ENCODE data around the gene CD44. TPM values are rescaled to one million over a fixed set of nuclear protein-coding genes. Genes with fewer than 3 reads are reported as not detected.
A peak's percentile ranks its signal among the peaks of the same experiment; 100 is the strongest.

The CD44 gene
- total RNA-seq, 2 donors from 2014 or later = 698 to 736 TPM

DNA sequence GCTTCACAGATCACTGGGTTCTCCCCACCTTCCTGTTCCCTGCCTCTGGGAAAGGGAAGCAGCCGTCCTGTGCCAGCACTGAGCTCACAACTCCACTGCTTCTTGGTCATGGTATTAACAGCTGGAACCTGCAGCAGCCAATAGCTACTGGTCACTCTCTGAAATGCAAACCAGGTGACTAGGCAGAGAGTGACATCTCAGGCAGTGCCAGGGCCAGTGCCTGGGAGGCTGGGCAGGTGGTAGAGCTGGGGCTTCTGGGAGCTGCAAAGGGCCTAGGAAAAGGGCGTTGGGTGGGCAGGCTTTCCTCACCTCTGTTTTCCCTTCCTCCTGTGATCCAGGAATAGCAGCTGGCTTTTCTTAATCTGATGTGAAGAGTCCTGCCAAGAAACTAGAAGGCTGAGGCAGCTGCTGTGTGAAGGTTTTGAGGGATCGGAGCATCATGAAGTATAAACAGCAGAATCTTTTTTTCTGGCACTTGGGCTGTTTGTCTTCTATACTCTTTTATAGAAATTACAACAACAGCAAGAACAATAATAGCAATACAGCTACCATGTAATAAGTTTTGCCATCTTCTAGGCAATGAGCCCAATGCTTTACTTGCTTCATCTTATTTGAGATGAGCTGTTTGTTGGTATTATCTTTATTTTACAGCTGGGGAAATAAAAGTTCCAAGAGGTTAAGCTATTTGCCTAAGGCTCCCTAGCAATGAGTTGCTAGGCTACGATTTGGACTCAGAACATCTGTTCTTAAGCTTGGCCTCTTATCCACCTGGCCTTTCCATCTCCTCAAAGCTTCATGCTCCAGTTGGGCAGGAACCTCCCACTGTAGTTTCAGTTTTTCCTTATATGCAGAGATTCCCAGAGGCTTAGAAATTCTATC, 22.0 kb upstream of the CD44 start:
- ATAC-seq (no peak), DNase-seq (ENCODE audit: low spot score) (no peak)
- H3K27ac Mint-ChIP-seq = no peak overlapping the region
- peaks cover 0 to 13% of the 10 kb centered on the region in 2 donors for H3K27me3 Mint-ChIP-seq
- H3K4me1 Mint-ChIP-seq (ENCODE audit: low read depth in 2 of 2) = peaks cover 15 to 19% of the 10 kb centered on the region in 2 donors
- no peak overlapping the region for H3K4me3 Mint-ChIP-seq
- H3K9me3 Mint-ChIP-seq = peaks cover 3% of the 10 kb centered on the region
- H3K36me3 Mint-ChIP-seq = no peaks in the 10 kb centered on the region

DNA sequence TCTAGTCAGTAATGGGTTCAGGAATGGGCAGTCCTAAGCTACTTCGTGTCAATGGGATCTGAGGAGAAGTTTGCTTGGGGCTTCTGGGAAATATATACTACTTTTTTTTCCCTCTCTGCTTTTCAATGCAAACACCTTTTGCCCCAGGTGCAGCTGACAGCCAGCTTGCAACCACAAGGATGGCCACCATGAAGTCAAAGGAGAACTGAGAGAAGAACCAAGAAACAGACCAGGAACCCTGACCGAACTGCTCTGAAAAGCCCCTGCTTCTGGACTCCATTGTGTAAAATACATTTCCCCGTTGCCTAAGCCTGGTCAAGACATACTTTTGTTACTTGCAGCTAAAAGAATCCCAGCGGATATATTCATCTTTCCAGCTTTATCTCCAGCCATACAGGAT, 20.1 kb upstream of the CD44 start:
- ATAC-seq (no peak), DNase-seq (ENCODE audit: low spot score) (no peak)
- H3K36me3 Mint-ChIP-seq = no peaks in the 10 kb centered on the region
- H3K4me3 Mint-ChIP-seq = no peak overlapping the region
- H3K4me1 Mint-ChIP-seq (ENCODE audit: low read depth in 2 of 2) = peaks cover 23 to 27% of the 10 kb centered on the region in 2 donors
- H3K27ac Mint-ChIP-seq = peak overlapping the region in 1 of 2 donors; percentile 10
- H3K9me3 Mint-ChIP-seq = peaks cover 3% of the 10 kb centered on the region
- peaks cover 0 to 11% of the 10 kb centered on the region in 2 donors for H3K27me3 Mint-ChIP-seq

DNA sequence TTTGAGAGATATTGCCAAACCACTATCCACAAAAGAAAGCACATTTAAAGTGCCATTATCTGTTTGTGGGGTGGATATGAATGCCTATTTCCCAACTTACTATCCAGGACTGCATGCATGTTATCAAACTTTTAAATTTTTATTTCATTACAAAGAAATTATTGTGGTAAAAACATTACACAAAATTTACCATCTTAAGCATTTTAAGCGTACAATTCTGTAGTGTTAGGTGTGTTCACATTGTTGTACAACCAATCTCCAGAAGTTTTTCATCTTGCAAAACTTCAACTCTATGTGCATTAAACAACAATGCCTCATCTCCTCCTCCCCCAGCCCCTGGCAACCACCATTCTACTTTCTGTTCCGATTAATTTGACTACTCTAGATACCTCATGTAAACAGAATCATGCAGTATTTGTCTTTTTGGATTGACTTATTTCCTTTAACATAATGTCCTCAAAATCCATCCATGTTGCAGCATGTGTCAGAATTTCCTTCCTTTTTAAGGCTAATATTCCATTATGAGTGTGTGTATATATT, 17.6 kb upstream of the CD44 start:
- H3K27ac Mint-ChIP-seq = peak overlapping the region; percentile 27 to 43
- peaks cover 36 to 42% of the 10 kb centered on the region in 2 donors for H3K4me1 Mint-ChIP-seq (ENCODE audit: low read depth in 2 of 2)
- DNase-seq (ENCODE audit: low spot score) (no peak), ATAC-seq (no peak)
- H3K9me3 Mint-ChIP-seq = peaks cover 3% of the 10 kb centered on the region
- H3K4me3 Mint-ChIP-seq = no peak overlapping the region
- no peaks in the 10 kb centered on the region for H3K36me3 Mint-ChIP-seq
- peaks cover 0 to 11% of the 10 kb centered on the region in 2 donors for H3K27me3 Mint-ChIP-seq

DNA sequence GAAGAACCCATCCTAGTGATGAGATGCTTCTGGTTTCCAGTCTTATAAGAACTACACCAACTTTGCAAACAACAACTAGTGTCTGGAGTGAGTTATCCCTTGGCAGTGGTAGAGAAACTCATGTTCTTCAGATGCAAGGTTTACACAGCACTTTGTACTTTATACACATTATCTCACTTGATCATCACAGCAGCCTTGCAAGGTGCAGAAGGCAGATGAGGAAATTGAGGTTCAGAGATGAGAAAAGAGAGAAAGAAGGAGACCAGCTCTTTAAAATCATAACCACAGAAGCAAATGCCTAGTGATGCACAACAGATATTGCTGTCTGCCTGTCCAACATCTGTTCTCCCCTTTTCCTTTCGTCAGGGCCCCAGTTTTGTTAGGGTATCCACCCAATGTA, 16.7 kb upstream of the CD44 start:
- Mint-ChIP-seq H3K27me3 (peaks cover 0 to 11% of the 10 kb centered on the region in 2 donors), H3K36me3 (no peaks in the 10 kb centered on the region), H3K27ac (peak overlapping the region; percentile 27 to 43), H3K4me1 (ENCODE audit: low read depth in 2 of 2) (peaks cover 45 to 51% of the 10 kb centered on the region in 2 donors), H3K9me3 (peaks cover 7% of the 10 kb centered on the region), H3K4me3 (peak overlapping the region; percentile 59)
- DNase-seq (ENCODE audit: low spot score) (no peak), ATAC-seq (peak in 1 of 2 donors; percentile 41)

DNA sequence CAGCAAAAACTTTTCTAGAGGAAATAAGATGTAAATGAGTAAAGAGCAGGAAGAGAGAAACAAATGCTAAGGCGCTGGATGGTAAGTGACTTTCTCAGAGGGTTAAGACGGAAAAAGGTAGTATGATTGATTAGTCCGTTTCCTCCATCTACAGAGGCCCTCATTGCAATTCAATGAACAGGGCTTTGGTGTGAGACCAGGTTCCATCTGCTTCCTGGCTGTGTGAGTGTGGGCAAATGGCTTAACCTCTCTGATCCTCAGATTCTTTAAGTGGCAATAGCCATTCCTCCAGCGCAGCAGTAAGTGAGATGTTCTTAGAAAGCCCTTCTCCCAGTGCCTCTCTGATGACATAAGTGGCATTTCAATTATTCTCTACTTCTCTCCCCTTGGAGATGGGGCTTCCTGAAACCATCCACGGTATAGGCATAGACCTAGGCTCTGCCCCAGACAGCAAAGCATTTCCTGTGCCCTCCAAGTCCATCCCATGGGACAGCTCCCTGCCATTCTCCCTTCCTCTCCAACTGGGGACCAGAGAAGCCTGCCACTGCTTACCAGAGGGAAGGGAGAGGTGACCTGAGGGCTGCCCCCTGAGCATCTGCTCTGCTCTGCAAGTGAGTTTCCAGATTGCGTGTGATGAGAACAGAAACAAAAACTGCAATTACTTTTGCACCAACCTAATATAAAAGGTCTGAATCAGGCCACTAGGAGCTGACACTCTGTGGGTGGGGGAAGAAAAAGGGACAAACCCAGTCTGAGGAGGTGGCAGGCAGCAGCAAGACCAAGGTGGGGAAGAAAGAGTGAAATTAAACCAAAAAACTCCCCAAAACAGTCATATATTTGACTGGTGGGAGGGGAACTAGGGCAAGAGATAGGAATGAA, 12.7 kb upstream of the CD44 start:
- ATAC-seq = peak; percentile 92 to 94
- no peaks in the 10 kb centered on the region for H3K36me3 Mint-ChIP-seq

DNA sequence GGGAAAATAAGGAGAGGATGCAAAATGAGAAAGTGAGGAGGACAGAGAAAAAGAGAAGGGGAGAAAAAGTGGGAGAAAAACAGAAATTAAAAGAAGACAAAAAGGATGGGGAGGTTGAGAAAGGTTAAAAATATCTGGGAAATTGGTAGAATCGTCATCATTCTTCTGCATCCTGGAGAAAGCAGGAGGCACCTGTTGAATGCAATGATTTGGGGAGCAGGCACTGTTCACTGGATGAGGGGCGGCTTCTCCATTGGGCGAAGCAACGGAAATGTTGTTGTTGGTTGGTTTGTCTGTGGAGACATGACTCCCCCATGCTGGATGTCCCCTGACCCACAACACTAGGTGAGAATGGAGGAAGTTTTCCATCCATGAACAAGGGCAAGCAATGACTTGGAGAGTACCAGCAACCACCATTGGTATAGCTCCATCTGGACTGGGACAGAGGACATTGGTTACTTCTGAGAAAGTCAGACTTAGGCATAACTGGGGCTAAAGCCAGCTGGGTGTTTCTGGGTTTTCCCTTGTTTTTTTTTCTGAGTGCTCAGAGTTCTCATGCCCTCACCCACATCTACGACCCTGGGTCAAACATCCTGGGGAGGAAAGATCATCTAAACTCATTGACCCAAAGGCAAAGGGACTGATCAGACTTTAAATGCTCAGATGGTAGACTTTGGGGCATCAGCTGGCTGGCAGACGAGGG, 11.9 kb upstream of the CD44 start:
- peak overlapping the region; percentile 71 to 83 for H3K27ac Mint-ChIP-seq
- peak; percentile 42 to 64 for ATAC-seq
- H3K27me3 Mint-ChIP-seq = no peaks in the 10 kb centered on the region
- peaks cover 4% of the 10 kb centered on the region for H3K9me3 Mint-ChIP-seq
- DNase-seq (ENCODE audit: low spot score) = no peak
- peak overlapping the region; percentile 81 for H3K4me3 Mint-ChIP-seq
- H3K4me1 Mint-ChIP-seq (ENCODE audit: low read depth in 2 of 2) = peaks cover 48 to 62% of the 10 kb centered on the region in 2 donors
- H3K36me3 Mint-ChIP-seq = no peaks in the 10 kb centered on the region

More for the DNA sequence above, 12.7 kb upstream of the CD44 start:
- H3K27ac Mint-ChIP-seq = peak overlapping the region; percentile 71 to 83
- peaks cover 0 to 2% of the 10 kb centered on the region in 2 donors for H3K27me3 Mint-ChIP-seq
- peaks cover 44 to 62% of the 10 kb centered on the region in 2 donors for H3K4me1 Mint-ChIP-seq (ENCODE audit: low read depth in 2 of 2)
- peak overlapping the region; percentile 81 for H3K4me3 Mint-ChIP-seq
- DNase-seq (ENCODE audit: low spot score) = peak; percentile 84
- H3K9me3 Mint-ChIP-seq = peaks cover 4% of the 10 kb centered on the region

DNA sequence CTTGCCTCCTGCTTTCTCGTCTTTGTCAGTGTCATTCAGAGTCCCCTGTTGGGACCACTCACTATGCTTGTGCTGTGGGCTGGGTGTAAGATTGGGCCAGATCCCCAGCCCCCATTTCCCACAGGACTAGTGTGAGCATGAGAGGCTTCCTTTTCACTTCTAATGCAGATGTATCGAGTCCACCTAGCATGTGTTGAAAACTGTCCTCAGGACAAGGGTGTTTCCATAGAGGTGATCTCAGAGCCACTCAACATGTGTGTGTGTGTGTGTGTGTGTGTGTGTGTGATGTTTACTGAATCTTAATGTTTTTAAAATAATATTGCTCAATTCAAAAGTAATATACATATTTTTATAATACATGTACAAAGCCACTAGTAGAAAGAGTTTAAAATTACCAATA, 11.4 kb upstream of the CD44 start:
- peaks cover 47 to 59% of the 10 kb centered on the region in 2 donors for H3K4me1 Mint-ChIP-seq (ENCODE audit: low read depth in 2 of 2)
- H3K9me3 Mint-ChIP-seq = peaks cover 8% of the 10 kb centered on the region
- no peaks in the 10 kb centered on the region for H3K27me3 Mint-ChIP-seq
- no peaks in the 10 kb centered on the region for H3K36me3 Mint-ChIP-seq
- H3K4me3 Mint-ChIP-seq = peak overlapping the region; percentile 81
- DNase-seq (ENCODE audit: low spot score) (no peak), ATAC-seq (no peak)
- H3K27ac Mint-ChIP-seq = peak overlapping the region; percentile 71 to 83

DNA sequence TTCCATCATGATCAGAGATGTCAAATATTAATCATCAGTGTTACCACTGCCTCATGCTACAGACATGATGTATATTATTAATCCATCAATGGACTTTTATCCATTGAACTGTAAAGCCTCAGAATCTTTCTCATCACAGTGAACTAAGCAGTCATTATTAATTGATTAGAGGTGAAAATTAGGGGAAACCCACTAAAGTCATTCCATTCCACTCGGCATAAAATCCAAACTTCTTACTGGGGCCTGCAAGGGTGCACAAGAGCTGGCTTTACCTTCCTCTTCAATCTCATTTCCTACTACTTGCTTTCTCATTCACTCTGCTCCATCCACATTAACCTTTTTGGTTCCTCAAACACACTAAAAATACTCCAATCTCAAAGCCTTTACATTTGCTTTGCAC, 7.9 kb upstream of the CD44 start:
- peak overlapping the region; percentile 4 for H3K4me3 Mint-ChIP-seq
- no peak for DNase-seq (ENCODE audit: low spot score)
- no peak for ATAC-seq
- H3K27ac Mint-ChIP-seq = no peak overlapping the region
- H3K27me3 Mint-ChIP-seq = no peaks in the 10 kb centered on the region
- no peaks in the 10 kb centered on the region for H3K36me3 Mint-ChIP-seq
- H3K4me1 Mint-ChIP-seq (ENCODE audit: low read depth in 2 of 2) = peaks cover 48 to 55% of the 10 kb centered on the region in 2 donors
- H3K9me3 Mint-ChIP-seq = peaks cover 11% of the 10 kb centered on the region

DNA sequence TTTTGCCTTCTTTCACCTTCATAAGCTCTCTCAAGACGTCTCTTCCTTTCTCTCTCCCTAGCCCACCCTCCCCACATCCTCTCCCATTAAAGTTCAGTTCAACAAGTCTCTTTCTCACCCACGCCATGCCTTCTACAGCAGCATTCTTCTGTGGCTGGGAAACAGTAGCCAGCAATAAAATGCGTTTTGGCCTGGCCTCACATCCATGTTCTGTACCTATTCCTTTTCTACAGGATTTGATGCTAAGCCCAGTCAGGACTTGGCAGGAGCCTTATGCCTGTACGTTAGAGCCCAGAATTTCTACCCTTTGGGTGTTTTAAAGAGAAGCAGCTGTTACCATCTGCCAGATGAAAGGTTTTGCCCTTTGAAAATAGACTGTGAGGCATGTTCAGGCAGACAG, 7.1 kb upstream of the CD44 start:
- H3K27me3 Mint-ChIP-seq = no peaks in the 10 kb centered on the region
- ATAC-seq = no peak
- no peak overlapping the region for H3K4me3 Mint-ChIP-seq
- H3K27ac Mint-ChIP-seq = no peak overlapping the region
- DNase-seq (ENCODE audit: low spot score) = no peak
- H3K9me3 Mint-ChIP-seq = peaks cover 8% of the 10 kb centered on the region
- H3K4me1 Mint-ChIP-seq (ENCODE audit: low read depth in 2 of 2) = peaks cover 43 to 51% of the 10 kb centered on the region in 2 donors
- H3K36me3 Mint-ChIP-seq = no peaks in the 10 kb centered on the region

DNA sequence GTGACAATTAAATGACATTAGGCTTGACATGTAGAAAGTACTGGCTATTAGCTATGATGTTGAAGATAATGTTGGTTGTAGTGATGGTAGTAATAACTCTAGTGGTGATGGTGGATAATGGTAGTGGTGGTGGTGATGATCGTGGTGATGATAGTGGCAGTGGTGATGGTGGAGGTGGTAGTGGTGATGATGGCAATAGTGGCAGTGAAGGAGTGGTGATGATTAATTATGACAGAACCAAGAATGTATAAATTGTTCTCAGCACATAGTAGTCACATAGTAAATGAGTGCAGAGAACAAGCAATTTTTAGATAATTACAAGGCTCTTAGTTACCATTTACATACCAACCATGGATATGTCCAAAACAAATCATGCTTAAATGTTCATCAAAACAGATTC, 5.3 kb upstream of the CD44 start:
- DNase-seq (ENCODE audit: low spot score) (no peak), ATAC-seq (no peak)
- Mint-ChIP-seq H3K27ac (peak overlapping the region in 1 of 2 donors; percentile 42), H3K4me1 (ENCODE audit: low read depth in 2 of 2) (peaks cover 43 to 58% of the 10 kb centered on the region in 2 donors), H3K36me3 (no peaks in the 10 kb centered on the region), H3K9me3 (peaks cover 8% of the 10 kb centered on the region), H3K27me3 (no peaks in the 10 kb centered on the region), H3K4me3 (peak overlapping the region; percentile 14)

DNA sequence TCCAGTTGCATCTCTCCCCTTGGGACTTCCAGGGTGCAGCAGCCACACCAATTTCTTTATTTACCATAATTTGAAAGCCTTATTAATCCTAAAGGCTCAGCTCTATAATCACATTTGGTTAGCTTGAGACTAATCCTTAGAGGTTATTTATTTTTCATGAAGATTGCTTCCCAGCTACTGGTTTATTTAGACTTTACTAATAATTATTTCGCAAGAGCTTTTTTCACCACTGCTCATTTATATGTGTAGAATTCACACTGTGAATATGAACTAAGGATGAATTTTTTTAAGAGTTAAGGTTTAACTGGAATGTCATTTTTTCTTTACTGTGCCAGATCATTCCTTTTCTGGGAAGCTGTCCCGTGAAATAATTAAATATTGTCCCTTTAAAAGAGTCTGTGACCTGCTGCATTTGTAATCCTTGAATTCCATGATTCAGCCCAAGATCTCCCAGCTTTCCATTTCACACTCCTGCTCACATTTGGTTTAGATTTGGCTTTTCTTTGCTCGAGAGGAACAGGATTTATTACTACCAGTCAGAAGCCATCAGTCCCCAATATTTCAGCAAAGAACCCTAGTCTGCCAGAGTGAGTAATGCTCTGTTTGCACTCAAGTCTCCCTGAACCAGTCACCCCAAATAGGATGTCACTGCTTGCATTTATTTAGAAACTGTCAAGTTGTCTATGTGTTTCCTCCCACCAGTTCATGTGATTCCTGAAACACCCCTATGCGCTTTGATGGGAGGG, 4.4 kb upstream of the CD44 start:
- H3K4me1 Mint-ChIP-seq (ENCODE audit: low read depth in 2 of 2) = peaks cover 41 to 60% of the 10 kb centered on the region in 2 donors
- DNase-seq (ENCODE audit: low spot score) = no peak
- ATAC-seq = no peak
- peaks cover 5% of the 10 kb centered on the region for H3K36me3 Mint-ChIP-seq
- H3K4me3 Mint-ChIP-seq = peak overlapping the region; percentile 4
- H3K27ac Mint-ChIP-seq = no peak overlapping the region
- no peaks in the 10 kb centered on the region for H3K27me3 Mint-ChIP-seq
- peaks cover 8% of the 10 kb centered on the region for H3K9me3 Mint-ChIP-seq

DNA sequence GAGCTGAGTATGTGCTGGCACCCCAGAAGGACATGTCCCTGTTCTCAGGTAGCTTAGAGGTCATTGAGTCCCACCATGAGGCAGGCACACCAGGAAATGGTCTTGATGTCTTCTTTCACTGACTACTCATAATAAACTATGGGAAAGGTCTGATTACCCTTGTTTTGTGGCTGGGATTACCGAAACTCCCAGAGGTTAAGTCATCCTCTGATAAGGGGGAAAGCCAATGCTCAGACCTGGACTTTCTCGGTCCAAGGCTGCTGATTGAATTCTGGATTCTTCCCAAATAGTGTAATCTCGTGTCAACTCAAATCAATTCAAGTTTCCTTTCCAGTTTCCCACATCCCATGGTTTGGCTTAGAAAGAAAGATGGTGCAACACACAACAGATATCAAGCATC, 3.7 kb upstream of the CD44 start:
- ATAC-seq = no peak
- no peak overlapping the region for H3K4me3 Mint-ChIP-seq
- no peaks in the 10 kb centered on the region for H3K27me3 Mint-ChIP-seq

More for the DNA sequence above, 3.7 kb upstream of the CD44 start:
- no peak for DNase-seq (ENCODE audit: low spot score)
- peaks cover 7% of the 10 kb centered on the region for H3K36me3 Mint-ChIP-seq
- H3K4me1 Mint-ChIP-seq (ENCODE audit: low read depth in 2 of 2) = peaks cover 42 to 62% of the 10 kb centered on the region in 2 donors
- peaks cover 8% of the 10 kb centered on the region for H3K9me3 Mint-ChIP-seq
- no peak overlapping the region for H3K27ac Mint-ChIP-seq
